Karpas-422 (cell line): Measurements from ENCODE around the gene COQ10B. TPM values are rescaled to one million over a fixed set of nuclear protein-coding genes. Genes with fewer than 3 reads are reported as not detected.

Source experiments
- DNase-seq: peaks from one replicate; pipeline ENCODE4 v3.0.0-alpha.2; 2015
- H2AFZ ChIP-seq: fragments of 200-600 bp; sonication (generic); 2 replicates; pipeline ENCODE4 v1.6.1; 2014; ENCODE audit warnings: antibody characterized with exemption, low read length, mixed read lengths
- H3K27ac ChIP-seq: fragments of 200-600 bp; sonication (generic); 2 replicates; pipeline ENCODE4 v1.5.1; 2014; ENCODE audit warnings: mild to moderate bottlenecking, low read length, moderate library complexity
- H3K27me3 ChIP-seq: fragments of 200-600 bp; sonication (generic); 2 replicates; pipeline ENCODE4 v1.6.1; 2014; ENCODE audit warnings: low read length, mixed read lengths
- H3K36me3 ChIP-seq: fragments of 200-600 bp; sonication (generic); 2 replicates; pipeline ENCODE4 v1.6.1; 2014; ENCODE audit warnings: low read length, mixed read lengths; ENCODE audit not compliant: insufficient read depth
- H3K4me1 ChIP-seq: fragments of 200-600 bp; sonication (generic); 2 replicates; pipeline ENCODE4 v1.6.1; 2014; ENCODE audit warnings: mild to moderate bottlenecking, low read length, mixed read lengths
- H3K4me2 ChIP-seq: fragments of 200-600 bp; sonication (generic); 2 replicates; pipeline ENCODE4 v1.6.1; 2014; ENCODE audit warnings: low read length, low read depth, mild to moderate bottlenecking; ENCODE audit not compliant: poor library complexity, severe bottlenecking
- H3K4me3 ChIP-seq: fragments of 200-600 bp; sonication (generic); 2 replicates; pipeline ENCODE4 v1.5.1; 2014; ENCODE audit warnings: mild to moderate bottlenecking, antibody characterized with exemption, low read length, mixed read lengths
- H3K79me2 ChIP-seq: fragments of 200-600 bp; sonication (generic); 2 replicates; pipeline ENCODE4 v1.6.1; 2014; ENCODE audit warnings: mild to moderate bottlenecking, low read length, mixed read lengths
- H3K9ac ChIP-seq: fragments of 200-600 bp; sonication (generic); 2 replicates; pipeline ENCODE4 v1.6.0; 2014; ENCODE audit warnings: low read length
- H3K9me2 ChIP-seq: fragments of 200-600 bp; sonication (generic), shearing (Covaris generic); replicated peaks from 2 replicates; pipeline ENCODE4 v1.6.0; 2014; ENCODE audit warnings: mild to moderate bottlenecking, low read length, moderate library complexity; ENCODE audit not compliant: insufficient read depth
- H3K9me3 ChIP-seq: fragments of 300-700, 200-600 bp; sonication (generic); 2 replicates; pipeline ENCODE4 v1.6.1; 2014; ENCODE audit warnings: low read length, mixed read lengths
- H4K20me1 ChIP-seq: fragments of 200-600 bp; sonication (generic); 2 replicates; pipeline ENCODE4 v1.6.1; 2014; ENCODE audit warnings: mild to moderate bottlenecking, antibody characterized with exemption, low read length, low read depth; ENCODE audit not compliant: insufficient read depth
- total RNA-seq: library from RNA; depleted of rRNA; stranded (reverse); fragments of >200 nt; shearing (Covaris generic); gene quantifications from 2 replicates; pipeline ENCODE4 v1.2.3, GENCODE V29; 2014; ENCODE audit warnings: low replicate concordance

COQ10B gene
- total RNA-seq, 1 experiment from 2014 or later, result 23.5 TPM

- Histone ChIP-seq H4K20me1 (peaks cover 31% of the 10 kb centered on the region), H3K27ac (peak within 1 kb of the TSS; percentile 85), H3K4me1 (peaks cover 44% of the 10 kb centered on the region), H3K9me2 (no peaks in the 10 kb centered on the region), H3K9ac (peak within 1 kb of the TSS; percentile 97), H2AFZ (no peak within 1 kb of the TSS), H3K9me3 (no peaks in the 10 kb centered on the region), H3K4me2 (peak within 1 kb of the TSS; percentile 81), H3K4me3 (peak within 1 kb of the TSS; percentile 97), H3K36me3 (peaks cover 77% of the 10 kb centered on the region), H3K27me3 (no peaks in the 10 kb centered on the region), H3K79me2 (peaks cover 76% of the 10 kb centered on the region)
- peak; percentile 100 for DNase-seq
Observed at GRCh38 chr2:197499594-197500502, 46.5 kb downstream of the COQ10B start, which contains the start of the genes HSPD1 and HSPE1. HSPD1 (minus strand) TSS chr2:197499840; CDS start chr2:197498848, 992 bp downstream. HSPE1 (plus strand) TSS chr2:197500379; CDS start chr2:197500437, 58 bp downstream.

- Histone ChIP-seq H3K4me1 (peaks cover 43% of the 10 kb centered on the region), H3K9me3 (no peaks in the 10 kb centered on the region), H3K9me2 (no peaks in the 10 kb centered on the region), H3K4me2 (peak overlapping the region; percentile 73), H4K20me1 (peaks cover 28% of the 10 kb centered on the region), H2AFZ (no peak overlapping the region), H3K36me3 (peaks cover 70% of the 10 kb centered on the region), H3K4me3 (peak overlapping the region; percentile 97), H3K27ac (peak overlapping the region; percentile 85), H3K27me3 (no peaks in the 10 kb centered on the region), H3K79me2 (peaks cover 68% of the 10 kb centered on the region), H3K9ac (peak overlapping the region; percentile 97)
- DNase-seq, result no peak
Observed at GRCh38 chr2:197500503-197501131, 47.3 kb downstream of the COQ10B start.

- peaks cover 27% of the 10 kb centered on the region for H3K4me1 ChIP-seq
- no peak overlapping the region; the same call in 1 of the 2 replicates for H3K27ac ChIP-seq
- peaks cover 54% of the 10 kb centered on the region for H3K36me3 ChIP-seq
- H4K20me1 ChIP-seq, result peaks cover 19% of the 10 kb centered on the region
- H3K79me2 ChIP-seq, result peaks cover 53% of the 10 kb centered on the region
- H3K4me2 ChIP-seq, result peak overlapping the region; percentile 73
- no peaks in the 10 kb centered on the region for H3K9me3 ChIP-seq
- H3K4me3 ChIP-seq, result no peak overlapping the region
- H3K27me3 ChIP-seq, result no peaks in the 10 kb centered on the region
- H3K9me2 ChIP-seq, result no peaks in the 10 kb centered on the region
- H3K9ac ChIP-seq, result peak overlapping the region; percentile 97; the same call in 1 of the 2 replicates
- H2AFZ ChIP-seq, result no peak overlapping the region
- DNase-seq, result no peak
Observed at GRCh38 chr2:197502201-197502600, 48.8 kb downstream of the COQ10B start.

- Histone ChIP-seq H3K9me3 (no peaks in the 10 kb centered on the region), H3K27me3 (no peaks in the 10 kb centered on the region), H3K4me2 (no peak overlapping the region), H3K9ac (no peak overlapping the region), H3K4me1 (peaks cover 22% of the 10 kb centered on the region), H3K9me2 (no peaks in the 10 kb centered on the region), H3K27ac (no peak overlapping the region), H3K36me3 (peaks cover 49% of the 10 kb centered on the region), H4K20me1 (peaks cover 14% of the 10 kb centered on the region), H2AFZ (no peak overlapping the region), H3K4me3 (no peak overlapping the region), H3K79me2 (peaks cover 48% of the 10 kb centered on the region)
- no peak for DNase-seq
Observed at GRCh38 chr2:197502685-197503084, 49.3 kb downstream of the COQ10B start.

GRCh38 chr2:197504000-197504399 is 50.6 kb downstream of the COQ10B start:
- Histone ChIP-seq H3K27me3 (no peaks in the 10 kb centered on the region), H3K9me2 (no peaks in the 10 kb centered on the region), H3K36me3 (peaks cover 36% of the 10 kb centered on the region), H3K4me2 (no peak overlapping the region), H3K4me3 (no peak overlapping the region), H3K9ac (no peak overlapping the region), H3K79me2 (peaks cover 35% of the 10 kb centered on the region), H3K4me1 (peaks cover 14% of the 10 kb centered on the region), H3K9me3 (no peaks in the 10 kb centered on the region), H4K20me1 (peaks cover 2% of the 10 kb centered on the region; the same call in 1 of the 2 replicates), H3K27ac (no peak overlapping the region), H2AFZ (no peak overlapping the region)
- DNase-seq, result no peak

- Histone ChIP-seq H3K4me1 (peaks cover 14% of the 10 kb centered on the region), H2AFZ (no peak overlapping the region), H3K27ac (no peak overlapping the region), H3K36me3 (peaks cover 34% of the 10 kb centered on the region), H3K4me3 (no peak overlapping the region), H3K9me3 (no peaks in the 10 kb centered on the region), H4K20me1 (no peaks in the 10 kb centered on the region), H3K4me2 (no peak overlapping the region), H3K79me2 (peaks cover 30% of the 10 kb centered on the region), H3K9ac (no peak overlapping the region), H3K9me2 (no peaks in the 10 kb centered on the region), H3K27me3 (no peaks in the 10 kb centered on the region)
- DNase-seq, result no peak
Observed at GRCh38 chr2:197504512-197504911, 51.2 kb downstream of the COQ10B start.

GRCh38 chr2:197506658-197507057 is 53.3 kb downstream of the COQ10B start:
- peaks cover 8% of the 10 kb centered on the region for H3K4me1 ChIP-seq
- H2AFZ ChIP-seq, result no peak overlapping the region
- no peaks in the 10 kb centered on the region for H3K27me3 ChIP-seq
- H3K4me2 ChIP-seq, result no peak overlapping the region
- H3K4me3 ChIP-seq, result no peak overlapping the region
- H3K36me3 ChIP-seq, result peaks cover 28% of the 10 kb centered on the region
- H3K27ac ChIP-seq, result no peak overlapping the region
- peaks cover 13% of the 10 kb centered on the region for H3K79me2 ChIP-seq
- no peaks in the 10 kb centered on the region for H3K9me3 ChIP-seq
- H4K20me1 ChIP-seq, result no peaks in the 10 kb centered on the region
- no peak for DNase-seq
- H3K9me2 ChIP-seq, result no peaks in the 10 kb centered on the region
- H3K9ac ChIP-seq, result no peak overlapping the region

GRCh38 chr2:197513915-197514314 is 60.6 kb downstream of the COQ10B start:
- no peaks in the 10 kb centered on the region for H4K20me1 ChIP-seq
- H2AFZ ChIP-seq, result 0 out of 2 replicates have a peak overlapping the region, but pooled peaks have one; percentile 4
- H3K79me2 ChIP-seq, result peaks cover 38% of the 10 kb centered on the region
- peak overlapping the region; percentile 97 for H3K4me2 ChIP-seq
- peaks cover 28% of the 10 kb centered on the region for H3K4me1 ChIP-seq
- peaks cover 5% of the 10 kb centered on the region; the same call in 1 of the 2 replicates for H3K36me3 ChIP-seq
- H3K4me3 ChIP-seq, result no peak overlapping the region
- H3K27ac ChIP-seq, result no peak overlapping the region
- no peaks in the 10 kb centered on the region for H3K27me3 ChIP-seq
- H3K9me2 ChIP-seq, result no peaks in the 10 kb centered on the region
- DNase-seq, result no peak
- no peaks in the 10 kb centered on the region for H3K9me3 ChIP-seq
- no peak overlapping the region for H3K9ac ChIP-seq
